ENCODE results near the gene HSPA1A. TPM values are rescaled to one million over a fixed set of nuclear protein-coding genes. Genes with fewer than 3 reads are reported as not detected.
"Not testable (repeated sequence)": the region's sequence is repeated elsewhere in the genome, so short reads cannot be mapped to it uniquely, and the experiment has no call there.

The HSPA1A gene
- total RNA-seq, 1 donor from 2014 or later, result 46.3 TPM

DNA sequence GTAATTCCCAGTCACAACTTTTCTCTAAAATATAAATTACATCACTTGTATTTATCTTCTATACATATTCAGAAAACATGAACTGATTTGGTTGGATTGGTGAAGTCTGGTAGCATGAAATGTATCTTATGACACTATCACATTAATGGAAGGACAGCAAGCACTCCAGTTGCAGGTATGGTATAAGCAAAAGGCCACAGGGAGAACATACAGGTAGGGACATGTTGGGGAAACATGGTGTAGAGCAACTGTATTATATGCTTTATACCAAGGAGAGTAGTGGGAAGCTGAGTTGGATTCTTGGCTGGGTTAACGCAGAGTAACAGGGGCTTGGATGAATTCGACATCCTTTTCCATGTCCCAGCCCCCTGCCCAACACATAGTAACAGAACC lies 18.4 kb upstream of the HSPA1A start:
- H3K4me1 Mint-ChIP-seq (ENCODE audit: low read depth), result peaks cover 21% of the 10 kb centered on the region
- no peak overlapping the region for H3K4me3 Mint-ChIP-seq (ENCODE audit: unreplicated experiment)
- H3K27ac Mint-ChIP-seq (ENCODE audit: unreplicated experiment), result peak overlapping the region; percentile 55
- TF ChIP-seq, protein P1, sequence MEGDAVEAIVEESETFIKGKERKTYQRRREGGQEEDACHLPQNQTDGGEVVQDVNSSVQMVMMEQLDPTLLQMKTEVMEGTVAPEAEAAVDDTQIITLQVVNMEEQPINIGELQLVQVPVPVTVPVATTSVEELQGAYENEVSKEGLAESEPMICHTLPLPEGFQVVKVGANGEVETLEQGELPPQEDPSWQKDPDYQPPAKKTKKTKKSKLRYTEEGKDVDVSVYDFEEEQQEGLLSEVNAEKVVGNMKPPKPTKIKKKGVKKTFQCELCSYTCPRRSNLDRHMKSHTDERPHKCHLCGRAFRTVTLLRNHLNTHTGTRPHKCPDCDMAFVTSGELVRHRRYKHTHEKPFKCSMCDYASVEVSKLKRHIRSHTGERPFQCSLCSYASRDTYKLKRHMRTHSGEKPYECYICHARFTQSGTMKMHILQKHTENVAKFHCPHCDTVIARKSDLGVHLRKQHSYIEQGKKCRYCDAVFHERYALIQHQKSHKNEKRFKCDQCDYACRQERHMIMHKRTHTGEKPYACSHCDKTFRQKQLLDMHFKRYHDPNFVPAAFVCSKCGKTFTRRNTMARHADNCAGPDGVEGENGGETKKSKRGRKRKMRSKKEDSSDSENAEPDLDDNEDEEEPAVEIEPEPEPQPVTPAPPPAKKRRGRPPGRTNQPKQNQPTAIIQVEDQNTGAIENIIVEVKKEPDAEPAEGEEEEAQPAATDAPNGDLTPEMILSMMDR (IDR thresholded peaks at IDR 0.05), result no peak
- no peaks in the 10 kb centered on the region for H3K9me3 Mint-ChIP-seq (ENCODE audit: low read depth)
- no peaks in the 10 kb centered on the region for H3K27me3 Mint-ChIP-seq (ENCODE audit: low read depth)
- DNase-seq (ENCODE audit: low spot score), result no peak
- peaks cover 3% of the 10 kb centered on the region for H3K36me3 Mint-ChIP-seq (ENCODE audit: low read depth)

DNA sequence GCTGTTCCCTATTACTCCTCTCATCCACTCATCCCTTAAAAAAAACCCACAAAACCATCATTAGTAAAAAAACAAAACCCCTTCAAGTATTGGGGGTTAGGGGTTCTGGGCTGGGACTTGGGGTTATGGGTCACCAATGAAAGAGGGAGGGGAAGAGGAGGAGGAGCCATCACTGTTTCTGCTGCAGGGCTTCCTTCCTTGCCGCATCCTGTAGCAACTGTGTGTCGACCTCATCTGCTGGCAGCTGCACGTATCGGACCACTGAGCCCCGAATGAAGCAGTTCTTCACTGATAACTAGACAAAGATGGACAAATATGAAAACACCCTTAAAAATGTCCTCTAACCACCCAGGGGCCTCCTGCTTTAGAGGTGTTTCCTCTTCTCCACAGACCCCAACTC lies 17.8 kb upstream of the HSPA1A start:
- peak; percentile 25 for DNase-seq (ENCODE audit: low spot score)
- Mint-ChIP-seq H3K27me3 (ENCODE audit: low read depth) (no peaks in the 10 kb centered on the region), H3K4me3 (ENCODE audit: unreplicated experiment) (no peak overlapping the region), H3K27ac (ENCODE audit: unreplicated experiment) (peak overlapping the region; percentile 12), H3K9me3 (ENCODE audit: low read depth) (no peaks in the 10 kb centered on the region), H3K36me3 (ENCODE audit: low read depth) (no peaks in the 10 kb centered on the region), H3K4me1 (ENCODE audit: low read depth) (peaks cover 20% of the 10 kb centered on the region)
- TF ChIP-seq, protein P1 (IDR thresholded peaks at IDR 0.05), result no peak

DNA sequence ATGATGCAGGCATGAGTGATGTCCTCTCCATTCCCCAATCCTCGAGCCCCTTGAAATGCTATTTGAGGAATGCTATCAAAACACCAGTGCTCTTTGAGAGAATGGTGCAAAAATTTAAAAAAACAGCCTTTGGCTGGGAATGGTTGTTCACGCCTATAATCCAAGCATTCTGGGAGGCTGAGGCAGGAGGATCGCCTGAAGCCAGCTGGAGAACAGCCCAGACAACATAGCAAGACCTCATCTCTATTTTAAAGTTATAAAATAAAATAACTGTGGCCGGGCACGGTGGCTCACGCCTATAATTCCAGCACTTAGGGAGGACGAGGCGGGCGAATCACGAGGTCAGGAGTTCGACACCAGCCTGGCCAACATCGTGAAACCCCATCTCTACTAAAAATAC lies 15.6 kb upstream of the HSPA1A start:
- no peaks in the 10 kb centered on the region for H3K36me3 Mint-ChIP-seq (ENCODE audit: low read depth)
- H3K9me3 Mint-ChIP-seq (ENCODE audit: low read depth), result no peaks in the 10 kb centered on the region
- DNase-seq (ENCODE audit: low spot score), result peak; percentile 20
- TF ChIP-seq, protein P1 (IDR thresholded peaks at IDR 0.05), result no peak
- no peaks in the 10 kb centered on the region for H3K4me1 Mint-ChIP-seq (ENCODE audit: low read depth)
- H3K27me3 Mint-ChIP-seq (ENCODE audit: low read depth), result no peaks in the 10 kb centered on the region
- peak overlapping the region; percentile 27 for H3K27ac Mint-ChIP-seq (ENCODE audit: unreplicated experiment)
- H3K4me3 Mint-ChIP-seq (ENCODE audit: unreplicated experiment), result no peak overlapping the region

DNA sequence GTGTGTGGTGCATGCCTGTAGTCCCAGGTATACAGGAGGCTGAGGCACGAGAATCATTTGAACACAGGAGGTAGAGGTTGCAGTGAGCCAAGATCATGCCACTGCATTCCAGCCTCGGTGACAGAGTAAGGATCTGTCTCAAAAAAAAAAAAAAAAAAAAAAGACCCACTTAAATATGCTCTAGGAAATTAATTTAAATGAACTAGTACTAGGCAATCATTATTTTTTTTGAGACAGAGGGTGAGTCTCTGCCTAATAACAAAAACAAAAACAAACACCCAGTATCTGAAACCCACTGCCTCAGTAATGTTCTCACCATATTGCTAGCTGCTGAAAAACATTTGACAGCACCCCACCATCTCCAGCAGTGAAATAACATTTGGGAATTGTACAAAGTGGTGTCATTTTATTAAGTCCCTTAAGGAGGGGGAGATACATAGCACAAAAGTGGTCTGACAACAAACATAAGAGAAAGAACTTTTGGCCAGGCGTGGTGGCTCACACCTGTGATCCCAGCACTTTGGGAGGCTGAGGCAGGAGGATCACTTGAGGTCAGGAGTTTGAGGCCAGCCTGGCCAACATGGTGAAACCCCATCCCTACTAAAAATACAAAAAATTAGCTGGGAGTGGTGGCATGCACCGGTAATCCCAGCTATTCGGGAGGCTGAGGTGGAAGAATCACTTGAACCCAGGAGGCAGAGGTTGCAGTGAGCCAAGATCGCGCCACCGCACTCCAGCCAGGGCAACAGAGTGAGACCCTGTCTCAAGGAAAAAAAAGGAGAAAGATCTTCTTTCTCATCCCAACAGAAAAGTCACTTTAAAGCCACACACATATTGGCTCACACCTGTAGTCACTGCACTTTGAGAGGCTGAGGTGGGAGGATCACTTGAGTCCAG lies 14.1 kb upstream of the HSPA1A start:
- not testable (repeated sequence) for H3K36me3 Mint-ChIP-seq (ENCODE audit: low read depth); H3K4me3 Mint-ChIP-seq (ENCODE audit: unreplicated experiment); H3K4me1 Mint-ChIP-seq (ENCODE audit: low read depth); H3K9me3 Mint-ChIP-seq (ENCODE audit: low read depth); H3K27ac Mint-ChIP-seq (ENCODE audit: unreplicated experiment); H3K27me3 Mint-ChIP-seq (ENCODE audit: low read depth)
- peak; percentile 24 for DNase-seq (ENCODE audit: low spot score)

DNA sequence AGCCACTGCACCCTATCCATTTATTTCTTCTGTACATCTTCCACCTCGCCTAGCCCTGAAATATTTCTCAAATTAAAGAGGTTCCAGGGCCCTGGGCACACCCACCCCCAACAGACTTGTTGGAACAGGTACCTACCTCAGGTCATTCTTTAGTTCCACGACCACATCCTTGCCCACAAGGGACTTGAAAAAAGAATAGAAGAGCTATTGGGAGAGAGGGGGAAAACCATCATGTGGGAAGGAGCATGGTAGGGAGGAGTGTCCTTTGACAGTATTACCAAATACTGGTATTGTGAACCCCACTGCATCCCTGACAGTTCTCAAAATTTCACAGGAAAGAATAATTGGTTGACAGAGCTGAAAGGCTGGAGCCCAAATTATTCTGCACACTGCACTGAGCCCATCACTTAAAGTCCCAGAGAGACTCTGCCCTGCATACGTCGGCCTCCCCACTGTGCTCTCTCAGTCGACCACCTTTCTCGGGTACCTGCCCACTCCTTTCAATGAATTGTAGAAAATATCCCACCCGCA lies 9.3 kb upstream of the HSPA1A start:
- H3K9me3 Mint-ChIP-seq (ENCODE audit: low read depth), result no peaks in the 10 kb centered on the region
- peaks cover 15% of the 10 kb centered on the region for H3K4me1 Mint-ChIP-seq (ENCODE audit: low read depth)
- peak; percentile 22 for DNase-seq (ENCODE audit: low spot score)
- no peaks in the 10 kb centered on the region for H3K27me3 Mint-ChIP-seq (ENCODE audit: low read depth)
- H3K36me3 Mint-ChIP-seq (ENCODE audit: low read depth), result no peaks in the 10 kb centered on the region
- peak overlapping the region; percentile 91 for H3K4me3 Mint-ChIP-seq (ENCODE audit: unreplicated experiment)
- H3K27ac Mint-ChIP-seq (ENCODE audit: unreplicated experiment), result peak overlapping the region; percentile 95
- TF ChIP-seq, protein P1 (IDR thresholded peaks at IDR 0.05), result no peak
